Activated CD4-positive, alpha-beta T cell treated with anti-CD3 and anti-CD28 coated beads for 36 hours (primary cell): ENCODE data around the gene RXFP2. TPM values are rescaled to one million over a fixed set of nuclear protein-coding genes. Genes with fewer than 3 reads are reported as not detected.

Experiments used
- ATAC-seq: fragments of 200-7000 bp; cut with Tn5 transposase; one replicate; pipeline ENCODE4 v1.10.0; 2021; ENCODE audit warnings: mild to moderate bottlenecking, moderate library complexity
- CTCF ChIA-PET: fragments of 350-600 bp; sonication (Branson Sonifier 250); formaldehyde crosslinking; loops from one replicate; lab custom pipeline; 2021; ENCODE audit warnings: antibody characterized with exemption; lab: Charles Lee
- POLR2A ChIA-PET: fragments of 350-600 bp; sonication (Branson Sonifier 250); formaldehyde crosslinking; loops from one replicate; lab custom pipeline; 2021; ENCODE audit warnings: antibody characterized with exemption, inconsistent platforms; lab: Charles Lee
- DNase-seq: peaks from one replicate; pipeline ENCODE4 v3.0.0-alpha.2; 2020
- H3K27ac Mint-ChIP-seq: one replicate; pipeline ENCODE4 v1.8.0; 2021; ENCODE audit warnings: mixed read lengths
- H3K27me3 Mint-ChIP-seq: one replicate; pipeline ENCODE4 v1.8.0; 2021; ENCODE audit warnings: mixed read lengths
- H3K36me3 Mint-ChIP-seq: one replicate; pipeline ENCODE4 v1.8.0; 2021; ENCODE audit warnings: low read depth, mixed read lengths
- H3K4me1 Mint-ChIP-seq: one replicate; pipeline ENCODE4 v1.8.0; 2021; ENCODE audit warnings: mixed read lengths
- H3K4me3 Mint-ChIP-seq: one replicate; pipeline ENCODE4 v1.8.0; 2021; ENCODE audit warnings: mild to moderate bottlenecking, moderate library complexity, mixed read lengths
- H3K9me3 Mint-ChIP-seq: one replicate; pipeline ENCODE4 v1.8.0; 2021; ENCODE audit warnings: low read depth, mixed read lengths
- intact Hi-C, 2 experiments: fragments of 100-400 bp; cut with DNase I in 1 of 2; cut with micrococcal nuclease in 1 of 2; formaldehyde crosslinking; loops; one replicate each; pipeline versions ENCODE4 v1.14.2 to v1.15.1; 2022 to 2024; cut with DNase I, micrococcal nuclease
- total RNA-seq, 2 experiments: library from RNA; stranded (reverse); gene quantifications; one replicate each; pipeline ENCODE4 v1.2.3, GENCODE V29; 2021

The RXFP2 gene
- total RNA-seq, 2 experiments from 2014 or later = not detected

- intact Hi-C loops = no loop called here
- CTCF ChIA-PET = no interaction called here
- no peak for ATAC-seq
- Mint-ChIP-seq H3K4me1 (peaks cover 4% of the 10 kb centered on the region), H3K36me3 (no peaks in the 10 kb centered on the region), H3K27ac (no peak overlapping the region), H3K4me3 (no peak overlapping the region), H3K9me3 (no peaks in the 10 kb centered on the region), H3K27me3 (no peaks in the 10 kb centered on the region)
- POLR2A ChIA-PET = no interaction called here
- no peak for DNase-seq
Observed at GRCh38 chr13:31768351-31768750, 29.0 kb downstream of the RXFP2 start.

- no peak for ATAC-seq
- DNase-seq = no peak
- ChIA-PET POLR2A (no interaction called here), CTCF (interaction anchor here (1.1 kb wide), 1 partner anchor 9 kb away, joined by 3 read pairs; no protein-coding TSS in a partner anchor)
- intact Hi-C loops = no loop called here
- Mint-ChIP-seq H3K4me3 (no peak overlapping the region), H3K36me3 (no peaks in the 10 kb centered on the region), H3K27me3 (no peaks in the 10 kb centered on the region), H3K9me3 (no peaks in the 10 kb centered on the region), H3K27ac (no peak overlapping the region), H3K4me1 (peaks cover 8% of the 10 kb centered on the region)
Observed at GRCh38 chr13:31769575-31769974, 30.2 kb downstream of the RXFP2 start.

- H3K27me3 Mint-ChIP-seq = no peaks in the 10 kb centered on the region
- ChIA-PET CTCF (no interaction called here), POLR2A (no interaction called here)
- peaks cover 8% of the 10 kb centered on the region for H3K4me1 Mint-ChIP-seq
- H3K4me3 Mint-ChIP-seq = no peak overlapping the region
- intact Hi-C loops = no loop called here
- DNase-seq (no peak), ATAC-seq (no peak)
- no peaks in the 10 kb centered on the region for H3K36me3 Mint-ChIP-seq
- H3K9me3 Mint-ChIP-seq = no peaks in the 10 kb centered on the region
- no peak overlapping the region for H3K27ac Mint-ChIP-seq
Observed at GRCh38 chr13:31772231-31772630, 32.9 kb downstream of the RXFP2 start.

- Mint-ChIP-seq H3K4me1 (peaks cover 8% of the 10 kb centered on the region), H3K36me3 (no peaks in the 10 kb centered on the region), H3K27me3 (no peaks in the 10 kb centered on the region), H3K27ac (no peak overlapping the region), H3K9me3 (no peaks in the 10 kb centered on the region), H3K4me3 (no peak overlapping the region)
- ChIA-PET POLR2A (no interaction called here), CTCF (no interaction called here)
- intact Hi-C loops = no loop called here
- DNase-seq (no peak), ATAC-seq (no peak)
Observed at GRCh38 chr13:31773538-31773937, 34.2 kb downstream of the RXFP2 start.

- no peaks in the 10 kb centered on the region for H3K9me3 Mint-ChIP-seq
- peaks cover 3% of the 10 kb centered on the region for H3K27me3 Mint-ChIP-seq
- intact Hi-C loops = no loop called here
- H3K36me3 Mint-ChIP-seq = no peaks in the 10 kb centered on the region
- ATAC-seq = no peak
- H3K27ac Mint-ChIP-seq = no peak overlapping the region
- H3K4me3 Mint-ChIP-seq = no peak overlapping the region
- ChIA-PET POLR2A (no interaction called here), CTCF (no interaction called here)
- H3K4me1 Mint-ChIP-seq = peaks cover 8% of the 10 kb centered on the region
- DNase-seq = no peak
Observed at GRCh38 chr13:31774186-31774750, 34.9 kb downstream of the RXFP2 start.

- intact Hi-C loops = no loop called here
- Mint-ChIP-seq H3K4me1 (peaks cover 8% of the 10 kb centered on the region), H3K4me3 (no peak overlapping the region), H3K27ac (no peak overlapping the region), H3K36me3 (no peaks in the 10 kb centered on the region), H3K27me3 (peaks cover 3% of the 10 kb centered on the region), H3K9me3 (no peaks in the 10 kb centered on the region)
- no peak for ATAC-seq
- CTCF ChIA-PET = no interaction called here
- DNase-seq = no peak
- POLR2A ChIA-PET = no interaction called here
Observed at GRCh38 chr13:31775148-31775547, 35.8 kb downstream of the RXFP2 start.

GRCh38 chr13:31775686-31776085 lies 36.4 kb downstream of the RXFP2 start:
- ChIA-PET POLR2A (no interaction called here), CTCF (no interaction called here)
- DNase-seq (no peak), ATAC-seq (no peak)
- peaks cover 8% of the 10 kb centered on the region for H3K4me1 Mint-ChIP-seq
- no peak overlapping the region for H3K27ac Mint-ChIP-seq
- H3K27me3 Mint-ChIP-seq = peaks cover 3% of the 10 kb centered on the region
- no peaks in the 10 kb centered on the region for H3K36me3 Mint-ChIP-seq
- H3K4me3 Mint-ChIP-seq = no peak overlapping the region
- no peaks in the 10 kb centered on the region for H3K9me3 Mint-ChIP-seq
- intact Hi-C loops = no loop called here

GRCh38 chr13:31781064-31781463 lies 41.7 kb downstream of the RXFP2 start:
- no peaks in the 10 kb centered on the region for H3K36me3 Mint-ChIP-seq
- H3K27me3 Mint-ChIP-seq = peaks cover 5% of the 10 kb centered on the region
- CTCF ChIA-PET = no interaction called here
- DNase-seq (no peak), ATAC-seq (no peak)
- no peak overlapping the region for H3K4me3 Mint-ChIP-seq
- no peak overlapping the region for H3K27ac Mint-ChIP-seq
- H3K9me3 Mint-ChIP-seq = no peaks in the 10 kb centered on the region
- no peaks in the 10 kb centered on the region for H3K4me1 Mint-ChIP-seq
- intact Hi-C loops = no loop called here
- POLR2A ChIA-PET = no interaction called here

- intact Hi-C loops = no loop called here
- no peak for ATAC-seq
- DNase-seq = no peak
- Mint-ChIP-seq H3K27ac (no peak overlapping the region), H3K4me3 (no peak overlapping the region), H3K36me3 (no peaks in the 10 kb centered on the region), H3K4me1 (no peaks in the 10 kb centered on the region), H3K9me3 (no peaks in the 10 kb centered on the region), H3K27me3 (peaks cover 2% of the 10 kb centered on the region)
- POLR2A ChIA-PET = no interaction called here
- CTCF ChIA-PET = interaction anchor here (1.0 kb wide), 1 partner anchor 40 kb away, joined by 3 read pairs; no protein-coding TSS in a partner anchor
Observed at GRCh38 chr13:31786011-31786410, 46.7 kb downstream of the RXFP2 start.

- Mint-ChIP-seq H3K27ac (no peak overlapping the region), H3K27me3 (no peaks in the 10 kb centered on the region), H3K4me3 (no peak overlapping the region), H3K9me3 (no peaks in the 10 kb centered on the region), H3K36me3 (no peaks in the 10 kb centered on the region), H3K4me1 (no peaks in the 10 kb centered on the region)
- ChIA-PET CTCF (no interaction called here), POLR2A (no interaction called here)
- intact Hi-C loops = no loop called here
- ATAC-seq (no peak), DNase-seq (no peak)
Observed at GRCh38 chr13:31790992-31791391, 51.7 kb downstream of the RXFP2 start.

GRCh38 chr13:31793246-31793645 lies 53.9 kb downstream of the RXFP2 start:
- Mint-ChIP-seq H3K9me3 (no peaks in the 10 kb centered on the region), H3K4me1 (no peaks in the 10 kb centered on the region), H3K4me3 (no peak overlapping the region), H3K36me3 (no peaks in the 10 kb centered on the region), H3K27me3 (peaks cover 1% of the 10 kb centered on the region), H3K27ac (no peak overlapping the region)
- ChIA-PET CTCF (no interaction called here), POLR2A (no interaction called here)
- ATAC-seq = no peak
- intact Hi-C loops = no loop called here
- no peak for DNase-seq

GRCh38 chr13:31794452-31794851 lies 55.1 kb downstream of the RXFP2 start:
- no peaks in the 10 kb centered on the region for H3K4me1 Mint-ChIP-seq
- H3K36me3 Mint-ChIP-seq = no peaks in the 10 kb centered on the region
- ChIA-PET POLR2A (no interaction called here), CTCF (no interaction called here)
- peaks cover 3% of the 10 kb centered on the region for H3K27me3 Mint-ChIP-seq
- DNase-seq = no peak
- H3K27ac Mint-ChIP-seq = no peak overlapping the region
- H3K4me3 Mint-ChIP-seq = no peak overlapping the region
- no peak for ATAC-seq
- intact Hi-C loops = no loop called here
- H3K9me3 Mint-ChIP-seq = no peaks in the 10 kb centered on the region
